ENCODE data around the gene PLD1. TPM values are rescaled to one million over a fixed set of nuclear protein-coding genes. Genes with fewer than 3 reads are reported as not detected.

Gene PLD1
- total RNA-seq, 4 donors from 2014 or later: 15.3 to 55.9 (median 45.4) TPM

DNA sequence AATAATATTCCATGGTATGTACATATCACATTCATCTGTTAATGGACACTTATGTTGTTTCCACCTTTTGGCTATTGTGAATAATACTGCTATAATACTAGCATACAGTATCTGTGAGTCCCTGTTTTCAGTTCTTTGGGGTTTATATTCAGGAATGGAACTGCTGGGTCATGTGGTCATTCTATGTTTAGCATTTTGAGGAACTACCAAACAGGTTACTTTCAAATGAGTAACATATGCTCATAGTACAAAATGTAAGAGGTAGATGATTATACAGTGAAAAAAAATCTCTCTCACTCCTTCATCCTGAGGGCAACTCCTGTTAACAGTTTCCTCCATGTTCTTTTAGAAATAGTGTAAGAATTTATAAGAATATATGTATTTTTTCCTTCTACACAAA is 162.2 kb downstream of the PLD1 start:
- DNase-seq (ENCODE audit: low spot score in 2 of 2): no peak
- TF ChIP-seq EP300 (IDR thresholded peaks at IDR 0.05) (no peak), POLR2A (IDR thresholded peaks at IDR 0.05) (no peak)
- TF ChIP-seq, protein P1, sequence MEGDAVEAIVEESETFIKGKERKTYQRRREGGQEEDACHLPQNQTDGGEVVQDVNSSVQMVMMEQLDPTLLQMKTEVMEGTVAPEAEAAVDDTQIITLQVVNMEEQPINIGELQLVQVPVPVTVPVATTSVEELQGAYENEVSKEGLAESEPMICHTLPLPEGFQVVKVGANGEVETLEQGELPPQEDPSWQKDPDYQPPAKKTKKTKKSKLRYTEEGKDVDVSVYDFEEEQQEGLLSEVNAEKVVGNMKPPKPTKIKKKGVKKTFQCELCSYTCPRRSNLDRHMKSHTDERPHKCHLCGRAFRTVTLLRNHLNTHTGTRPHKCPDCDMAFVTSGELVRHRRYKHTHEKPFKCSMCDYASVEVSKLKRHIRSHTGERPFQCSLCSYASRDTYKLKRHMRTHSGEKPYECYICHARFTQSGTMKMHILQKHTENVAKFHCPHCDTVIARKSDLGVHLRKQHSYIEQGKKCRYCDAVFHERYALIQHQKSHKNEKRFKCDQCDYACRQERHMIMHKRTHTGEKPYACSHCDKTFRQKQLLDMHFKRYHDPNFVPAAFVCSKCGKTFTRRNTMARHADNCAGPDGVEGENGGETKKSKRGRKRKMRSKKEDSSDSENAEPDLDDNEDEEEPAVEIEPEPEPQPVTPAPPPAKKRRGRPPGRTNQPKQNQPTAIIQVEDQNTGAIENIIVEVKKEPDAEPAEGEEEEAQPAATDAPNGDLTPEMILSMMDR (IDR thresholded peaks at IDR 0.05): no peak
- Histone ChIP-seq H3K36me3 (no peaks in the 10 kb centered on the region), H3K4me3 (no peak overlapping the region), H3K9me3 (no peaks in the 10 kb centered on the region), H3K27me3 (no peaks in the 10 kb centered on the region), H3K27ac (no peak overlapping the region), H3K4me1 (peaks cover 0 to 16% (median 0%) of the 10 kb centered on the region in 4 donors)

DNA sequence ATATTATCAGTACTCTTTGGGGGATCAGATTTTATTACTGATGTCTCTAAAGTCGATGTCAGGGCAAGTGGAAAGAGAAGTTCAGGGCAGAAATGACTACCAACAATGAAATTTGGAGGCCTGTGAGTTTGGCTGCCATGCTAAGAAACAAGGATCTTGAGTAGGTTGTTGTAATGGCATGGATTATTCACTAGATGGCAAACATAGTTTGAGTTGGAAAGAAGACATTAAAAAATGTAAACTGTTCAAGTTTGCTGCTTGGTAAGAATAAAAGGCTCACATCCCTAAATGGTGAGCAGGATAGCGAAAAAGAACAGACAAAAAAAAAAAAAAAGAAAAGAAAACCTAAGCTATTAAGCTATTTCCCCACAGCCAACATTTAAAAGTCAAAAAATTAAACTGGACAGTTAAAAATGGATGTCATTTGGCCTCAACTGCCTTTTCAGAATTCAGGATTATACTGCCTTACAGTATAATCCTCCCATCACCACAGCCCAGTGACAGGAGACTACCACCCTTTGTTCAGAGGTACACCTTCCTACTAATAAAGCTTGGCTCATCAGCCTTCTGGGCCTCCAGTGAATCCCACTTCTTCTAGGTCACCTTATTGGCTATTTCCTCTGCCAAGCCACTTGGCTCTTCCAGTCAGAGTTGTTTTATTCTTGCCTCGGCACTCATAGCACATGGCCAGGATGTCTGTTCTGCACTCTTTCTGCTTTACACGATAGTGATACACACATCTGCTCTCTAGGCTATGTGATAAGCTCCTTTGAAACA is 163.7 kb downstream of the PLD1 start:
- 27 to 36% methylated on average over 4 of the region's 4 CpGs for WGBS, 2 donors
- Histone ChIP-seq H3K4me3 (no peak overlapping the region), H3K36me3 (peaks cover 0 to 6% (median 0%) of the 10 kb centered on the region in 3 donors), H3K9me3 (no peaks in the 10 kb centered on the region), H3K27ac (peak overlapping the region in 1 of 4 donors; percentile 51), H3K4me1 (peaks cover 0 to 16% (median 0%) of the 10 kb centered on the region in 4 donors), H3K27me3 (no peaks in the 10 kb centered on the region)
- TF ChIP-seq, protein P1 (IDR thresholded peaks at IDR 0.05): peak; percentile 47 to 75 (median 60)
- no peak for TF ChIP-seq POLR2A (IDR thresholded peaks at IDR 0.05)
- TF ChIP-seq EP300 (IDR thresholded peaks at IDR 0.05): peak in 1 of 2 donors; percentile 5
- DNase-seq (ENCODE audit: low spot score in 2 of 2): no peak

DNA sequence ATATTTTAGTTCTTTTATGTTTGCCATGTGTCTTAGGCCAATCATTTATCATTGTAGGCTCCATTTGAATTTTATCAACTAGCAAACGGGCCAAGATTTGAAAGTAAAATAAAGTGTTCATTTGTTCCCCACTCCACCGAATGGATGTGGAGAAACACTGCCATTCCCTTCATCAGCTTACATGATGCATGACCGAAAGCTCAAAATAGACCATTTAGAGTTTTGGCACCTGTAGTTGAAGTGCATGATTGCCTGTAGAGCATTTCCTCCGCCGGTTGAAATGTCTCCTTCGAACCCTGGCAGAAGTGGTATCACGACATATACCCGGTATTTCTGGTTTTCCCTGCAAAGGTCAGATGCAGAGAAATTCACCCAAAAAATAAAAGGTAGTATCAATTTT is 165.6 kb downstream of the PLD1 start:
- Histone ChIP-seq H3K4me1 (peaks cover 0 to 16% (median 0%) of the 10 kb centered on the region in 4 donors), H3K27ac (no peak overlapping the region), H3K4me3 (no peak overlapping the region), H3K9me3 (no peaks in the 10 kb centered on the region), H3K36me3 (peaks cover 0 to 6% (median 3%) of the 10 kb centered on the region in 3 donors), H3K27me3 (no peaks in the 10 kb centered on the region)
- DNase-seq (ENCODE audit: low spot score in 2 of 2): no peak
- TF ChIP-seq EP300 (IDR thresholded peaks at IDR 0.05): no peak
- TF ChIP-seq POLR2A (IDR thresholded peaks at IDR 0.05): no peak
- TF ChIP-seq, protein P1 (IDR thresholded peaks at IDR 0.05): no peak
- WGBS, 2 donors: 87 to 89% methylated on average over 8 of the region's 8 CpGs

DNA sequence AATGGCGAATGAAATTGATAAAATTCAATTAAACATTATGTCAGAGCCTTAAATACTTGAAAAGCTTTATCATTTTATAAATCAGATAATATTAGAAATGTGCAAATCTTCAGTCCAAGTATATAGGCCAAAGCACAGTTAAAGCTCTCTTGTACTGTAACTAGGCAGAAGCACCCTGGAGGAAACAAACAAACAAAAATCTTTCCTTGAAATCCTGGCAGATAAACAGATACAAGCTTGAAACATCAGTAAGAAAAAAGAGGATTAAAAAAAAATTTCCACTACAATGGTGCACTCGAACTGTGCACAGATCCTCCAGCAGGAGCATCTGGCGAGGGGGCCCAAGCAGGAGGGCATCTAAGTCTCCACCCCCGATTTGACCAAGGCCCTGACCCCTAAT is 166.6 kb downstream of the PLD1 start:
- H3K4me3 ChIP-seq: no peak overlapping the region
- DNase-seq (ENCODE audit: low spot score in 2 of 2): no peak
- H3K9me3 ChIP-seq: no peaks in the 10 kb centered on the region
- peaks cover 0 to 12% (median 0%) of the 10 kb centered on the region in 4 donors for H3K4me1 ChIP-seq
- H3K27me3 ChIP-seq: no peaks in the 10 kb centered on the region
- H3K27ac ChIP-seq: no peak overlapping the region
- TF ChIP-seq EP300 (IDR thresholded peaks at IDR 0.05) (no peak), POLR2A (IDR thresholded peaks at IDR 0.05) (no peak)
- TF ChIP-seq, protein P1 (IDR thresholded peaks at IDR 0.05): no peak
- WGBS, 2 donors: 65 to 72% methylated on average over 4 of the region's 4 CpGs
- H3K36me3 ChIP-seq: peaks cover 0 to 7% (median 3%) of the 10 kb centered on the region in 3 donors

DNA sequence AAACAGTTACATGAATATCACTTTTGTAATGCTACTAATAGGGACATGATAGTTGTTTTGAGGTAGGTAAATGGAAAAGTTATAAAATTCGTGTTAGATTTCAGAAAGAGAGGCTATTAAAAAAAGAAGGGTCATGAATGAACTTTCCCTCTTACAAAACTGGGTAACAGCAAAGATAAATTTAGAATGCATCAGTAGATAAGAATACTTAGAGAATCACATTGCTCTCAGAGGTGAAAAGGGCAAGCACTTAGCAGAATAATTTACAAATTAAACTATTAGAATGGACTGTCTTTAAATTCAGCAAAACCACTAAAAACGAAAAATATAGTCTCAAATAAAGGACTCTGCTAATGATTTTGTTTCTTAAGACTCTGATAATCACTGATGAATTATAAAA is 167.2 kb downstream of the PLD1 start:
- no peak for TF ChIP-seq POLR2A (IDR thresholded peaks at IDR 0.05)
- TF ChIP-seq, protein P1 (IDR thresholded peaks at IDR 0.05): no peak
- TF ChIP-seq EP300 (IDR thresholded peaks at IDR 0.05): no peak
- H3K36me3 ChIP-seq: peaks cover 0 to 10% (median 3%) of the 10 kb centered on the region in 3 donors
- no peak for DNase-seq (ENCODE audit: low spot score in 2 of 2)
- H3K27me3 ChIP-seq: no peaks in the 10 kb centered on the region
- no peaks in the 10 kb centered on the region for H3K9me3 ChIP-seq
- H3K4me1 ChIP-seq: peaks cover 0 to 12% (median 0%) of the 10 kb centered on the region in 4 donors
- H3K4me3 ChIP-seq: no peak overlapping the region
- H3K27ac ChIP-seq: no peak overlapping the region
- WGBS, 2 donors: 43 to 44% methylated on average over 2 of the region's 2 CpGs

All from tibial nerve (tissue), 4 donors.